SH-SY5Y (cell line): Measurements from ENCODE around the gene SLC39A11.

ENCODE experiments used
- GATA2 ChIP-seq: IDR thresholded peaks from 2 replicates; pipeline ENCODE4 v1.6.1; 2011; ENCODE audit warnings: mild to moderate bottlenecking, low read depth, low read length
- GATA3 ChIP-seq: IDR thresholded peaks from 2 replicates; pipeline ENCODE4 v1.6.1; 2011; ENCODE audit warnings: low read depth, mild to moderate bottlenecking, low read length, moderate library complexity

The SLC39A11 gene

GRCh38 chr17:73021771-73022170 is 70.7 kb downstream of the SLC39A11 start:
- TF ChIP-seq GATA2 (no peak), GATA3 (no peak)

- TF ChIP-seq GATA2 (no peak), GATA3 (no peak)
Measured at GRCh38 chr17:73020110-73020509, 72.4 kb downstream of the SLC39A11 start.

GRCh38 chr17:73018599-73018998 is 73.9 kb downstream of the SLC39A11 start:
- TF ChIP-seq GATA2 (no peak), GATA3 (no peak)

GRCh38 chr17:73017658-73018057 is 74.8 kb downstream of the SLC39A11 start:
- no peak for TF ChIP-seq GATA3
- no peak for TF ChIP-seq GATA2

GRCh38 chr17:73015722-73016276 is 76.7 kb downstream of the SLC39A11 start:
- TF ChIP-seq GATA3 (no peak), GATA2 (no peak)

GRCh38 chr17:73013816-73014663 is 78.4 kb downstream of the SLC39A11 start:
- TF ChIP-seq GATA2: no peak
- no peak for TF ChIP-seq GATA3

GRCh38 chr17:73013301-73013700 is 79.2 kb downstream of the SLC39A11 start:
- TF ChIP-seq GATA2 (no peak), GATA3 (no peak)

GRCh38 chr17:73011016-73011486 is 81.4 kb downstream of the SLC39A11 start:
- TF ChIP-seq GATA2 (peak; percentile 73), GATA3 (no peak)

- no peak for TF ChIP-seq GATA2
- TF ChIP-seq GATA3: no peak
Measured at GRCh38 chr17:73010414-73010813, 82.1 kb downstream of the SLC39A11 start.

GRCh38 chr17:73007407-73007806 is 85.1 kb downstream of the SLC39A11 start:
- TF ChIP-seq GATA2 (no peak), GATA3 (no peak)

- TF ChIP-seq GATA3: no peak
Measured at GRCh38 chr17:73005360-73005759, 87.1 kb downstream of the SLC39A11 start.

- no peak for TF ChIP-seq GATA3
Measured at GRCh38 chr17:73003487-73003886, 89.0 kb downstream of the SLC39A11 start.

GRCh38 chr17:73000832-73001231 is 91.7 kb downstream of the SLC39A11 start:
- no peak for TF ChIP-seq GATA3
- no peak for TF ChIP-seq GATA2

- TF ChIP-seq GATA3: no peak
- TF ChIP-seq GATA2: no peak
Measured at GRCh38 chr17:72998343-72998742, 94.1 kb downstream of the SLC39A11 start.

- TF ChIP-seq GATA3: no peak
- no peak; the same call in 1 of the 2 replicates for TF ChIP-seq GATA2
Measured at GRCh38 chr17:72997559-72997958, 94.9 kb downstream of the SLC39A11 start.
